Heart left ventricle (tissue), 13 donors: ENCODE data around the gene IER3.

ENCODE experiments used
- POLR2A ChIP-seq, 2 donors: fragments of 450-650 bp; IDR thresholded peaks; one replicate each; pipeline ENCODE4 v1.6.1; 2017; ENCODE audit warnings: antibody characterized with exemption in 2 of 2, mild to moderate bottlenecking in 2 of 2, moderate library complexity in 2 of 2
- TF ChIP-seq, protein P1 (sequence below), 12 donors: fragments of 200-600 bp; sonication (generic) in 4 of 12; IDR thresholded peaks; one replicate each; pipeline versions ENCODE4 v1.5.0 to v1.8.0; 2018 to 2022; ENCODE audit warnings: antibody characterized with exemption in 12 of 12, mild to moderate bottlenecking in 5 of 12
- donor health status: ischemic (EF 13 %, LVEDD 7.1; RV severe dilation, severe dysfunction).
- donor health status: DM: no; HTN: yes; CAD: no.
- donor health status: DM: no; HTN: no; CAD: no.
- donor health status: ischemic (EF 25% LVEDD 6.9; RV normal size, moderate dysfunction).
- donor health status: ischemic (EF 25% LVEDD 5.7; RV mildly dilated, moderate dysfunction).
- donor health status: ischemic (EF 35%, LVEDD 5.7; RV mildly dilated, moderate dysfunction).
- donor health status: nonischemic (EF 11% LVEDD 7.7; RV severe dilation, severe dysfunction).
- donor health status: DM: yes; HTN: yes; CAD: no.
- donor health status: PGD.
- donor health status: ischemic (EF 29% LVEDD 5.4; RV normal size, mild dysfunction).
- donor health status: nonischemic (EF 23%, LVEDD 6.1; RV moderate dilation, normal function).

DNA sequence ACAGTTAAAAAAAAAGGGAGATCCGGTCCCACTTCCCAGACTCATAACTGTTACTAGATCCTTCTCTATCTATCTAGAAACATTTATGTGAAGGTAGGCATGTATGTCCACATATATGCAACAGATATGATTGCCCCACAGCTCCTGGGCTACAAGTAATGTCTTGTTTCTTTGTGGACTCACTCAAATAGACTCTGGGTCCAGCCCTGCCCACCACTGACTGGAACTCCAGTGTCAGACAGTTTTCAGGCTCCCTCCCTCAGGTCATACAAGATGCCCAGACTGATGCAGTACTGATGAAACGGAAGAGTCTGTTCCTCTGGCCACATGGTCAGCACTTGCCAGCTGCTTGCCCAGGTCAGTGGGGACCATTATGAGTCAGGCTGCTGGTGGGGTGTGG lies 30.8 kb upstream of the IER3 start:
- TF ChIP-seq, protein P1, sequence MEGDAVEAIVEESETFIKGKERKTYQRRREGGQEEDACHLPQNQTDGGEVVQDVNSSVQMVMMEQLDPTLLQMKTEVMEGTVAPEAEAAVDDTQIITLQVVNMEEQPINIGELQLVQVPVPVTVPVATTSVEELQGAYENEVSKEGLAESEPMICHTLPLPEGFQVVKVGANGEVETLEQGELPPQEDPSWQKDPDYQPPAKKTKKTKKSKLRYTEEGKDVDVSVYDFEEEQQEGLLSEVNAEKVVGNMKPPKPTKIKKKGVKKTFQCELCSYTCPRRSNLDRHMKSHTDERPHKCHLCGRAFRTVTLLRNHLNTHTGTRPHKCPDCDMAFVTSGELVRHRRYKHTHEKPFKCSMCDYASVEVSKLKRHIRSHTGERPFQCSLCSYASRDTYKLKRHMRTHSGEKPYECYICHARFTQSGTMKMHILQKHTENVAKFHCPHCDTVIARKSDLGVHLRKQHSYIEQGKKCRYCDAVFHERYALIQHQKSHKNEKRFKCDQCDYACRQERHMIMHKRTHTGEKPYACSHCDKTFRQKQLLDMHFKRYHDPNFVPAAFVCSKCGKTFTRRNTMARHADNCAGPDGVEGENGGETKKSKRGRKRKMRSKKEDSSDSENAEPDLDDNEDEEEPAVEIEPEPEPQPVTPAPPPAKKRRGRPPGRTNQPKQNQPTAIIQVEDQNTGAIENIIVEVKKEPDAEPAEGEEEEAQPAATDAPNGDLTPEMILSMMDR (IDR thresholded peaks at IDR 0.05), result no peak
- no peak for TF ChIP-seq POLR2A (IDR thresholded peaks at IDR 0.05)
